NCI-H345 treated with DMSO at 0.1 percent for 48 hours (cell line): ENCODE measurements around the gene KRTAP6-2.

ENCODE experiments used
- DNase-seq: peaks from one replicate; lab custom pipeline; 2025; ENCODE audit not compliant: unreplicated experiment; lab: John Stamatoyannopoulos, UW

KRTAP6-2 gene

DNA sequence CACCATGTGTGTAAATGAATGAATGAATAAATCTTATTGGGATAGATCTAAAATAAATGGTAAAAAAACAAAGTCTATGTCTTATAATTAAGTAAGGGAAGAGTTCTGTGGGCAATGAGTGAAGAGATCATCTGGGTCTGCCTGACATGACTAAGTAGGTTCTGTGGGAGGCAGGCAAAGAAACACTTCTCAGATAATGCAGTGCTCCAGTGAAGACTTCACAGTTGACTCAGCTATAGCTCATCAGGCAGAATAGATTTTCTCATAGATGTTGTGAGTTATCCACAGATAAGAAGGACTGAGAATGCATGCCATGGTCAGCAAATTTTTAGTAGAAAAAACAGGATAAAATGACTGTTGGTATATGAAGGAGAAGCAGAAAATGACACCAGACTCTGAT is 20.9 kb downstream of the KRTAP6-2 start:
- DNase-seq: no peak

DNA sequence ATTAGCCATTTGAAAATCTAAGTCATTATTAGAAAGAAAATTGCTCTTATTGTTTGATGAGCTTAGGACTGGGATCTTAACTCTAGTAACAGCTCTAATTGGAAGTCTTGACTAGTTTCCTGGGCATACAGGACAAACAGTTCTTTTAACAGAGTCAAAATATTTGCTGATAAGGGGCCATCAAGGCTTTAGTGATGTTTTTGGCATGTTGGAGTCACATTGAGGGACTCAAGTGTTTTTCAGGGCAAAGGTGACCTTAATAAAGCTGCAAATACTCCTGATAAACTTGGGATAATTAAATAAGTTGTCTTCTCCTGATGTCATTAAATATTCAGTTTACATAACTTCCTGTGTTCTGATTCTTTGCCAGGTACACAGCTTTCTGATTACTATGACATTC is 31.1 kb downstream of the KRTAP6-2 start:
- no peak for DNase-seq

DNA sequence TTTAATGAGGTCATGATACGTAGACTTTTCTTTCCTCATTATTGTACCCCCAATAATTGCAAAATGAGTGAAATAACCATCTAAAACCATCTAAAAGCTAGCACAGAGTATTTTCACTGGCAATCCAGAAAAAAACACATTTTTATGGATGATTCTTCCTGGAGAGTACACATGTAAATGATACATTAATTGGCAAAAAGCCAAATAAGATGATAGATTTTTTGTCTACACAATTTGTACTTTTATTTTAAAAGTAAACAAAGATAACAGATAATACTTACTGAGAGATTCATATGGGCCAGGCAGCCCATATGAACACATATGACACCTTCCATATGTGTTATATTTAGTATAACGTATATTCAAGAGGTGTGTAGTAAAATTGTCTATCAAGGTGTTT is 35.1 kb downstream of the KRTAP6-2 start:
- DNase-seq: no peak

DNA sequence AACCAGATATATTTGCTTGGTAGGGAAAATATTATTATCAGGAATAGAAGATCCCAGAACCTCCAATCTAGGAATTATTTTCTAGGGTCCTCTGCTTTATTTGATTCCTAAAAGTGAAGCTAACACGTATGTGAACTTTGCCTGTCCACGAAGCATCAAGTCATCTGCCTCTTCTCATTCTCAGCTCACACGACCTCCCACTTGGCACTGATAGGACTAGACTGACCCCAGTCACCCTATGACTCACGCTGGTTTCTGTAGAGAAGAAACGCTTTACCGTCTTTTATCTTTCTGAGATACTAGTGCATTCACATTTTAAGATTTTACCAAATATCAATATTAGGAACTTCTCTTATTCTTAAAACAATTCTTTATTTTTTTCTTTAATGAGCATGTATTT is 35.6 kb downstream of the KRTAP6-2 start:
- no peak for DNase-seq

DNA sequence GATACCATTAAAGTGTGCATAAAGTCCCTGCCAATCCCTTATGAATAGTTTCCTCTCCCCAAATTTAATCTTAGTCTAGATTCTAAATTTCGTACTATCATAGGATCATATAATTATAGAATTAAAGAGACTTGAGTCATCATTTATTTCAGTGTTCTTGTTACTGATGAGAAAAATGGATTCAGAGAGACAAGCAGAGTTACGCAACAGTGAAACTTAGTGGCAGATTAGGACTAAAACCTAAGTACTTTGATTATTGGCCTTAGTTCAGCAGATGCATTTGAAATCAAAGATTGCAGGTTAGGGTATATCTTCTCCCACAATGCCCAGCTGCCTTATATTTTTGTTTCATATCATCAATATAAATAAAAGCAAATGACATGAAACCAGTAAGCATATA is 36.7 kb downstream of the KRTAP6-2 start:
- DNase-seq: no peak

DNA sequence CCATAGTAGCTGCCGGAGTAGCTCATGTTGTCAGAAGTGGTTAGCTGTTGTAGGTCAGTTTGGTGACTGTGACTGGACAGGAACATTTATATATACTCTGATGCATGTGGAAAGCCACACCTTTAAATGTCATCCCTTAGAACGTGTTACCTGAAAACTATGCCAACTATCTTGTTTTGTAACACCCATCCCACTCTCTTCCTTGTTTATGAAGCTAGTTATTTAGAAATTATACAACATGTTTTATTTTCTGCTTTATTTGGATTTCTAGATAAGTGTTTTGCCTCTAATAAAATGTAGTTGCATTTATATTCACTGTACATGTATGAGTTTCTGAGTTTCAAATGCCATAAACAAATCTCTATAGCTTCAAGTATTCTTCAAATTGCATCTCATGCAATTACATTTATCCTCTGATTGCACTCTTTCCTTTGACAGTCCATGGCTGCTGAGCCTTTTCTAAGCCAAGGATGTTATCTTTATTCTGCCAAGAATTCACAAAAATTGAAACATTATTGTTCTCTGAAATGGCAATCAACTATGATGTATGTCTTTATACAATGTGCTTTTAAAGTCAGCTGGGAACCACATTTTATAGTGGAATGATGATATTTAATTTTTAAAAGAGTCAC is 37.3 kb downstream of the KRTAP6-2 start, which contains the start of gene KRTAP19-7:
TSS of gene KRTAP19-7 (minus strand) at position 51 of the 632 bp plus-strand sequence. CDS start at position 26, 25 bp downstream.
- DNase-seq: no peak

DNA sequence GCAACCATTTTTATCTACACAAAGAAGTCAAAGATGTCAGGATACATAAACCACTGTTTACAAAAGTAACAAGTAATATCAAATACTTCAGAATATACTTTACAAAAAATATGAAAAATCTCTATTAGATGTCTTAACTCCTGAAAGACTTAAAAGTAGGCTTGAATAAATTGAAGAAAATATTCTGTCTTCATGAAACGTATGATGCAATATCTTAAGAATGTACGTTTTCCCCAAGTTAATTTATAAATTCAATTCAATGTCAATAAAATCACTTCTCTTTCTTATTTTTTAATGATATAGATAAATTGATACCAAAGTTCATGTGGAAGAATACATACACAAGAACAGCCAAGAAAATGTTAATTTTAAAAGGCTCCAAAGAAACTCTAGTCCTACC is 43.6 kb downstream of the KRTAP6-2 start:
- no peak for DNase-seq

DNA sequence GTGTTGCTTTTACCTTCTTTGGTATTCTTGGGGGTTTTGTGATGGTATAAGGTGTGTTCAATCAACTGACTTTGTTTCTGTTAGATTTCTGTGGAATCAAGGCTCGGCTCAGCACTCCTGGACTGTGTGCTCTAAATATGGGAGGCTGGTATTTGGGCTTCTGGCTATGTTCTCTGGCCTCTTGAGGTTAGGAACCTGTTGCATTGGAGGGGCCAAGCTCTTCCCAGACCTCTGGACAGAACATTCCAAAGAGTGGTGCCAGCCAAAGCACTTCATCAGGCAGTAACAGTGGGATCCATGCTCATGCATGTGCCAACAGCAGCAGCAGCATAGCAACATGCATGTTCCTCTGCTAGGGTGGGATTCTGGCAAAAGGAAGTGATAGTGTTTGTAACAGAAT is 45.9 kb downstream of the KRTAP6-2 start:
- no peak for DNase-seq
